K562 (cell line): ENCODE data around the gene MRPS18B. TPM values are rescaled to one million over a fixed set of nuclear protein-coding genes. Genes with fewer than 3 reads are reported as not detected.

Source experiments
- ARID3A ChIP-seq: IDR thresholded peaks from 2 replicates; pipeline ENCODE4 v1.6.1; 2012; ENCODE audit warnings: low read depth, low read length, improper control_type of control experiment, borderline replicate concordance
- BCLAF1 ChIP-seq, 2 experiments: fragments of 450-650 bp in 1 of 2; IDR thresholded peaks; 2 replicates each; pipeline ENCODE4 v1.6.1; 2011 to 2017; ENCODE audit warnings: low read depth in 2 of 2, antibody characterized with exemption in 1 of 2, borderline replicate concordance in 1 of 2, low read length in 1 of 2, mild to moderate bottlenecking in 1 of 2, mixed read lengths in 1 of 2; ENCODE audit not compliant: control insufficient read depth in 1 of 2
- CBFA2T3 ChIP-seq: fragments of 450-650 bp; IDR thresholded peaks from 2 replicates; pipeline ENCODE4 v1.6.1; 2017
- HNRNPL ChIP-seq: fragments of 200-400 bp; formaldehyde crosslinking; IDR thresholded peaks from 2 replicates; pipeline ENCODE4 v1.6.1; 2017; ENCODE audit warnings: low read depth, mild to moderate bottlenecking, low read length
- MAZ ChIP-seq, 2 experiments: fragments of 450-650 bp in 1 of 2; sonication (generic) in 1 of 2; formaldehyde crosslinking; IDR thresholded peaks in 1 of 2; conservative IDR thresholded peaks in 1 of 2; 2 replicates each; pipeline versions ENCODE4 v1.4.0 to v1.5.0; 2020; ENCODE audit warnings: mild to moderate bottlenecking in 1 of 2, missing genetic modification reagents in 1 of 2
- MED1 ChIP-seq: sonication (generic); formaldehyde crosslinking; IDR thresholded peaks from 2 replicates; pipeline ENCODE4 v1.8.1; 2023; ENCODE audit warnings: missing genetic modification reagents, borderline replicate concordance
- PTRF ChIP-seq: fragments of 450-650 bp; IDR thresholded peaks from 2 replicates; pipeline ENCODE4 v1.6.1; 2016; ENCODE audit warnings: mild to moderate bottlenecking, missing genetic modification characterization, missing compliant biosample characterization
- SP2 ChIP-seq: IDR thresholded peaks from 2 replicates; pipeline ENCODE4 v1.6.1; 2011; ENCODE audit warnings: mild to moderate bottlenecking, low read depth, low read length, moderate library complexity; ENCODE audit not compliant: poor library complexity, severe bottlenecking; ENCODE audit errors: extremely low read depth
- STAT6 ChIP-seq: sonication (generic); formaldehyde crosslinking; IDR thresholded peaks from 2 replicates; pipeline ENCODE4 v1.8.1; 2023; ENCODE audit warnings: mild to moderate bottlenecking, missing genetic modification reagents
- TBP ChIP-seq: optimal IDR thresholded peaks from 2 replicates; pipeline ENCODE3; 2011; ENCODE audit warnings: low read depth, low read length, improper control_type of control experiment
- TEAD1 ChIP-seq, 2 experiments: fragments of 450-650 bp in 1 of 2; sonication (generic) in 1 of 2; formaldehyde crosslinking; IDR thresholded peaks; 2 replicates each; pipeline versions ENCODE4 v1.4.0 to v1.8.0; 2020 to 2022; ENCODE audit warnings: mild to moderate bottlenecking in 2 of 2, missing genetic modification reagents in 1 of 2
- TRIM28 ChIP-seq: fragments of 450-650 bp; IDR thresholded peaks from 2 replicates; pipeline ENCODE4 v1.6.1; 2017
- ZBTB9 ChIP-seq: fragments of 450-650 bp; formaldehyde crosslinking; IDR thresholded peaks from 2 replicates; pipeline ENCODE4 v1.4.0; 2020; ENCODE audit warnings: mild to moderate bottlenecking, moderate library complexity
- ZC3H11A ChIP-seq: IDR thresholded peaks from 2 replicates; pipeline ENCODE4 v1.6.1; 2012; ENCODE audit warnings: low read depth, low read length, improper control_type of control experiment
- ZNF444 ChIP-seq: fragments of 250-450 bp; sonication (Bioruptor Pico); IDR thresholded peaks from 2 replicates; pipeline ENCODE4 v1.4.0; 2020; ENCODE audit warnings: mild to moderate bottlenecking, moderate library complexity
- ZNF583 ChIP-seq: fragments of 250-450 bp; sonication (Bioruptor Pico); IDR thresholded peaks from 2 replicates; pipeline ENCODE4 v1.4.0; 2020
- ZNF707 ChIP-seq: fragments of 250-450 bp; sonication (Bioruptor Pico); conservative IDR thresholded peaks from 2 replicates; pipeline ENCODE4 v1.8.0; 2022; ENCODE audit warnings: inconsistent platforms, mild to moderate bottlenecking, moderate library complexity
- ZSCAN32 ChIP-seq: fragments of 450-650 bp; formaldehyde crosslinking; IDR thresholded peaks from 2 replicates; pipeline ENCODE4 v1.4.0; 2020; ENCODE audit warnings: mild to moderate bottlenecking, moderate library complexity
- polyA plus RNA-seq, 8 experiments: library from polyadenylated mRNA; depleted of rRNA in 4 of 8; stranded (reverse) in 5 of 8; unstranded in 3 of 8; fragments of >200 nt; fragmentation: Nextera tagmentation in 2 of 8; fragmentation: Illumina TruSeq in 1 of 8; extraction: Ambion mirVana in 2 of 8; extraction: Trizol in 1 of 8; gene quantifications; 2 replicates each; pipeline versions ENCODE4 v1.2.1 to v1.2.3, GENCODE V29; 2011 to 2014; ENCODE audit warnings: inconsistent platforms in 1 of 8, missing spikeins in 1 of 8
- total RNA-seq, 7 experiments: library from RNA; depleted of rRNA in 6 of 7; stranded (reverse); fragments of >200 nt in 6 of 7; fragmentation: Illumina TruSeq in 2 of 7; extraction: Trizol in 2 of 7; gene quantifications; 2 replicates each; pipeline versions ENCODE4 v1.2.1 to v1.2.3, GENCODE V29; 2011 to 2021; ENCODE audit warnings: low replicate concordance in 1 of 7

The MRPS18B gene
- total and polyA plus RNA-seq, 9 of the 15 experiments (the other 6 are each of a cell fraction or from before 2014, with no cell fraction given) = 132 to 383 (median 178) TPM

GRCh38 chr6:30647242-30648116 is 29.8 kb downstream of the MRPS18B start (continued):
- no peak for TF ChIP-seq BCLAF1 (IDR thresholded peaks at IDR 0.05; ENCODE audit: borderline replicate concordance in 1 of 2, control insufficient read depth in 1 of 2, low read depth in 2 of 2, low read length in 1 of 2)
- TF ChIP-seq MAZ (CRISPR knock-in tag; conservative IDR thresholded peaks at IDR 0.05 in 1 of 2, IDR thresholded peaks at IDR 0.05 in 1 of 2) = peak; percentile 61 to 74; a peak in 3 of 4 replicates
- TF ChIP-seq ZNF707 (CRISPR knock-in tag) = no peak
- no peak for TF ChIP-seq PTRF (tag)
- no peak for TF ChIP-seq MED1 (CRISPR knock-in tag)
- peak in 1 of 2 experiments; percentile 88; a peak in 2 of 4 replicates for TF ChIP-seq TEAD1 (CRISPR knock-in tag; IDR thresholded peaks at IDR 0.05)
- TF ChIP-seq TBP = peak; percentile 60
- TF ChIP-seq HNRNPL = peak; percentile 84; the same call in 1 of the 2 replicates
- peak; percentile 50; the same call in 1 of the 2 replicates for TF ChIP-seq ZNF583 (CRISPR knock-in tag)
- no peak for TF ChIP-seq ZSCAN32 (CRISPR knock-in tag)
- no peak for TF ChIP-seq ZC3H11A
- TF ChIP-seq ZNF444 = no peak
- no peak for TF ChIP-seq ARID3A
- TF ChIP-seq ZBTB9 (CRISPR knock-in tag) = peak; percentile 9; the same call in 1 of the 2 replicates
- peak; percentile 42; the same call in 1 of the 2 replicates for TF ChIP-seq STAT6 (CRISPR knock-in tag)
- TF ChIP-seq CBFA2T3 = no peak; the same call in 1 of the 2 replicates
- no peak for TF ChIP-seq TRIM28
- peak; percentile 31 for TF ChIP-seq SP2
